Measurements from ENCODE around the gene ADSS2. TPM values are rescaled to one million over a fixed set of nuclear protein-coding genes. Genes with fewer than 3 reads are reported as not detected.
A peak's percentile ranks its signal among the peaks of the same experiment; 100 is the strongest.

The ADSS2 gene
- total and polyA plus RNA-seq, 3 experiments from 2014 or later: 34.3 to 67.9 (median 64.6) TPM

DNA sequence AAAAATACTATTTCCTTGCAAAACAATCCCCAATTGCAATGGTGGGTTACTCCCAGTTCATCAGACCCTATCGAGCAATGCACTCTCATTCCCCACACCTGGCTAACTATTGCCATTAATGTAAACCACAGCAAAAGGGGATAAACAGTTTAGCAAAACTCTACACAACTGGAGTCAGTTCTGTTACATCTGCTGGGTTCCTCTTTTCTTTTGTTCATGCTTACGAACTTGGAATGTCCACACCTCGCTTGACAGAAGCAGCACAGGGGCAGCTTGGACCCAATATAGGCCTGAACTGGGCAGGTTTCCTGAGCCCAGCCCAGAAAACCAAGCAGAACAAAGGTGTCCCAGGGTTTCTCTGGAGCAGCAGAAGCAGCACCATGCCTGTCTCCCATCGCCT, 57.4 kb downstream of the ADSS2 start:
- ChIA-PET CTCF (no interaction called here), POLR2A (no interaction called here)
- no peaks in the 10 kb centered on the region for H3K27me3 Mint-ChIP-seq
- Histone ChIP-seq H3K36me3 (ENCODE audit: insufficient read depth, low read length) (no peaks in the 10 kb centered on the region), H3K4me3 (ENCODE audit: low read length) (no peak overlapping the region), H3K27me3 (ENCODE audit: insufficient read depth, low read length, poor library complexity, severe bottlenecking) (no peaks in the 10 kb centered on the region), H3K27ac (ENCODE audit: low read depth, low read length) (no peak overlapping the region), H3K9me3 (ENCODE audit: low read length) (no peaks in the 10 kb centered on the region), H3K4me1 (ENCODE audit: insufficient read depth, low read length) (no peaks in the 10 kb centered on the region)
- no peak for DNase-seq
- no peaks in the 10 kb centered on the region for H3K36me3 Mint-ChIP-seq
- peak overlapping the region in 1 of 8 donors; percentile 58 for H3K27ac Mint-ChIP-seq
- peaks cover 12 to 20% (median 13%) of the 10 kb centered on the region in 3 donors for H3K4me1 Mint-ChIP-seq
- H3K4me3 Mint-ChIP-seq: no peak overlapping the region
- H3K9me3 Mint-ChIP-seq: no peaks in the 10 kb centered on the region

DNA sequence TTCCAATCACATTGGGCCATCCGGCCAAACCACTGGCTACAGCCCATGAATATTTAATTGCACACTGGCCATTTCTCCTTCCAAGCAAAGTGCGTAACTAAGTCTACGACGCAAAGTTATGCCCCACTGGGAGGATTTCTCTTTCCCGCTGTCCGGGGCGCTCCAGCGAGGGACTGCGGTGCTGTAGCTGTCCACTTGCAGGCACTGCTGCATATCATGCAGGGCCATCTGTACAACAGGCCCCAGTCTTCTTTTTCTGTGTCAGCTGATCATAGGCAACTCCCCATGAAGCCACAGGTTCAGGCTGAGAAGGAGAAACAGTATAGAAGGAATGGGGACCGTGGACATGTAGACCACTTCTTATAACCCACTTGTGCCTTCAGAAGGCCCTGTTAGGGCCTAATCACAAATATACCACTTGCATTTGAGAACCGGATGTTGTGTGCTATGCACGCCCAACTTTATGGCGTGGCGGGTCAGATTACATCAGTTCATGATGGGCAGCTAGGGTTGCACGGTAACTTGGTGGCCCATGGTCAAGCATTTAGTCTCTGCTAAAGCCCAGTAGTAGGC, 58.0 kb downstream of the ADSS2 start:
- Histone ChIP-seq H3K9me3 (ENCODE audit: low read length) (no peaks in the 10 kb centered on the region), H3K4me3 (ENCODE audit: low read length) (no peak overlapping the region), H3K27ac (ENCODE audit: low read depth, low read length) (no peak overlapping the region), H3K27me3 (ENCODE audit: insufficient read depth, low read length, poor library complexity, severe bottlenecking) (no peaks in the 10 kb centered on the region), H3K4me1 (ENCODE audit: insufficient read depth, low read length) (no peaks in the 10 kb centered on the region), H3K36me3 (ENCODE audit: insufficient read depth, low read length) (no peaks in the 10 kb centered on the region)
- Mint-ChIP-seq H3K36me3 (no peaks in the 10 kb centered on the region), H3K4me3 (no peak overlapping the region), H3K9me3 (no peaks in the 10 kb centered on the region), H3K4me1 (peaks cover 11 to 20% (median 12%) of the 10 kb centered on the region in 3 donors), H3K27ac (peak overlapping the region in 1 of 8 donors; percentile 41), H3K27me3 (no peaks in the 10 kb centered on the region)
- ChIA-PET POLR2A (no interaction called here), CTCF (no interaction called here)
- no peak for DNase-seq

DNA sequence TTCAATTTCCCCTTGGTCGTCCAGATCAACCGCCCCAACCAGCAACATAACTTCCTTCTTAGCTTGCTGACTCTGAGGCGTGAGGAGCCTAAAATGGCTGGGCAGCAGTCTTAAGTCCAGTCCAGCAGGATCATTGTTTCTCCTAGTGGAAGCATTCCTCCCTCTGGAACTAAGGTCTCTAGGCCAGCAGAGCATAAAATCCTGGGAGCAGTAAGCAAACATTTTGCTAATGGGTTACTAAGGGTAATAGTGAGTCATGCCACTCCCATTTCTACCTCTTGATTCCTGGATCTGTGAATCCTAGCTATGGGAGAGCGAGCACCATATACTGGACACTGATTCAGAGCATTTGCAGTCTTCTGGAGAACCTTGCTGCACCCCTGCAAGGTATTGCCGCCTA, 59.9 kb downstream of the ADSS2 start:
- no peaks in the 10 kb centered on the region for H3K27me3 Mint-ChIP-seq
- no peak overlapping the region for H3K4me3 Mint-ChIP-seq
- H3K9me3 Mint-ChIP-seq: no peaks in the 10 kb centered on the region

DNA sequence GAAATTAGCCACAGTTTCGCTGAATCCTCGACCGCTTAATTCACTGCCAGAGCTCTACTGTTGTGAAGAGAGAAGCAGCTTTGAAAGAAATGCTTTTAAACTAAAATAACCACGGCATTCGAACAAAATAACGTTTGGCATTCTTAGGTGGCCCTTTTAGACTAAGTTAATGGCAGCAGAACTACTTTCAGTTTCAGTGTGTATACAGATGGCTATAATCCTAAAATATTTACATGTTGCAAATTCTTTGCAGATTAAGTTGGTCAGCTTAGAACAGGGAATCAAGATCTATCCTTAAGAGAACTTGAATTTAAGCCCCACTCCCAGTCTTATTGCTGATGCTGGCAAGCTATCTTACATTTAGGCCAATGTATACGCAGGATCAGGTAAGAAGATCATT, 62.7 kb downstream of the ADSS2 start:
- Mint-ChIP-seq H3K9me3 (no peaks in the 10 kb centered on the region), H3K27ac (no peak overlapping the region), H3K4me1 (no peaks in the 10 kb centered on the region), H3K4me3 (no peak overlapping the region), H3K27me3 (no peaks in the 10 kb centered on the region), H3K36me3 (peaks cover 0 to 4% (median 0%) of the 10 kb centered on the region in 3 donors)
- ChIA-PET CTCF (no interaction called here), POLR2A (interaction anchor here (0.6 kb wide), 1 partner anchor 395 kb away, joined by 3 read pairs; no protein-coding TSS in a partner anchor)
- Histone ChIP-seq H3K27ac (ENCODE audit: low read depth, low read length) (no peak overlapping the region), H3K36me3 (ENCODE audit: insufficient read depth, low read length) (no peaks in the 10 kb centered on the region), H3K4me1 (ENCODE audit: insufficient read depth, low read length) (no peaks in the 10 kb centered on the region), H3K27me3 (ENCODE audit: insufficient read depth, low read length, poor library complexity, severe bottlenecking) (no peaks in the 10 kb centered on the region), H3K9me3 (ENCODE audit: low read length) (no peaks in the 10 kb centered on the region), H3K4me3 (ENCODE audit: low read length) (no peak overlapping the region)
- DNase-seq: no peak

More for the DNA sequence above, 59.9 kb downstream of the ADSS2 start:
- Histone ChIP-seq H3K27me3 (ENCODE audit: insufficient read depth, low read length, poor library complexity, severe bottlenecking) (no peaks in the 10 kb centered on the region), H3K4me1 (ENCODE audit: insufficient read depth, low read length) (no peaks in the 10 kb centered on the region), H3K4me3 (ENCODE audit: low read length) (no peak overlapping the region), H3K27ac (ENCODE audit: low read depth, low read length) (no peak overlapping the region), H3K9me3 (ENCODE audit: low read length) (no peaks in the 10 kb centered on the region), H3K36me3 (ENCODE audit: insufficient read depth, low read length) (no peaks in the 10 kb centered on the region)
- no peak for DNase-seq
- ChIA-PET CTCF (no interaction called here), POLR2A (no interaction called here)
- H3K4me1 Mint-ChIP-seq: peaks cover 7 to 12% (median 8%) of the 10 kb centered on the region in 3 donors
- H3K27ac Mint-ChIP-seq: no peak overlapping the region
- H3K36me3 Mint-ChIP-seq: no peaks in the 10 kb centered on the region

DNA sequence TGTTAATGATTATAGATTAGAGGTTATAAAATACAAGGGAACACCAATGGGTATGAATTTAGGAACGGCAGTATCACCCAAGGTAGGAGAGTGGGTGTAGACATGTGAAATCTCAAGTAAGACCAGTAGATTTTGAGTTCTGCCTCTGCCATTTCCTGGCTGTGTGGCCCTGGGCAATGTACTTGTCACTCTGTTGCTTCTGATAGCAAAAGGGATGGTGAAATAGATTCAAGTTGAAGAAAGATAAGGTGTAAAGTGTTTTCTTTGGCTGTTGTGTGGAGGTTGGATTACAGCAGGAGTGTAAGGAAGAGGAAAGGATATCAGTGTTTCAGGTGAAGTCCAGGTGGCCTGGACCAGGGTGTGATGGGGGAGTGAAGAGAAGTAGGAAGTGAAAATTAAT, 64.3 kb downstream of the ADSS2 start:
- H3K36me3 Mint-ChIP-seq: peaks cover 0 to 4% (median 4%) of the 10 kb centered on the region in 3 donors
- Histone ChIP-seq H3K9me3 (ENCODE audit: low read length) (no peaks in the 10 kb centered on the region), H3K4me1 (ENCODE audit: insufficient read depth, low read length) (no peaks in the 10 kb centered on the region), H3K27me3 (ENCODE audit: insufficient read depth, low read length, poor library complexity, severe bottlenecking) (no peaks in the 10 kb centered on the region), H3K4me3 (ENCODE audit: low read length) (no peak overlapping the region), H3K36me3 (ENCODE audit: insufficient read depth, low read length) (no peaks in the 10 kb centered on the region), H3K27ac (ENCODE audit: low read depth, low read length) (no peak overlapping the region)
- no peak overlapping the region for H3K4me3 Mint-ChIP-seq
- POLR2A ChIA-PET: interaction anchor here (0.8 kb wide), 1 partner anchor 678 kb away, joined by 6 read pairs; no protein-coding TSS in a partner anchor
- no peaks in the 10 kb centered on the region for H3K4me1 Mint-ChIP-seq
- CTCF ChIA-PET: interaction anchor here (1.0 kb wide), 1 partner anchor 18 kb away, joined by 3 read pairs; no protein-coding TSS in a partner anchor
- H3K27me3 Mint-ChIP-seq: no peaks in the 10 kb centered on the region
- no peak overlapping the region for H3K27ac Mint-ChIP-seq
- no peak for DNase-seq
- H3K9me3 Mint-ChIP-seq: no peaks in the 10 kb centered on the region

DNA sequence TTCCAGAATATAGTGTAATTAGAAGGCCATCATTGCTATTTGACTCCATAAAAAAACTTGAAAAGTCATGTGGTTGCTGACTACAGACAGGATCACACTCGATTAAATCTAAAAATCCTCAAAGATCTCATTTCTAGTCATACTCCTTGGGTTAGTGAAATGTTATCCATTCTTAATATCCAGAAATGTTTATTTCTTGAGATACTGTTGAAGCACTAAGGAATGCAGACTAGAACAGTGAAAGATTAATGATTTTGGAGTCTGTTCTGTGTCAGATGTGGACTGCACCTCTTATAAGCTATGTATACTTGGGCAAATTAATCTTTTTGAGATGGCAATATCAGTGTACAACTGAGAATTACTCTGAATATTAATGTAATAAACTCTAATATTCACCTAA, 65.1 kb downstream of the ADSS2 start:
- Mint-ChIP-seq H3K4me1 (no peaks in the 10 kb centered on the region), H3K27me3 (no peaks in the 10 kb centered on the region), H3K4me3 (no peak overlapping the region), H3K9me3 (no peaks in the 10 kb centered on the region), H3K27ac (no peak overlapping the region), H3K36me3 (peaks cover 0 to 8% (median 4%) of the 10 kb centered on the region in 3 donors)
- ChIA-PET CTCF (interaction anchor here (1.0 kb wide), 1 partner anchor 17 kb away, joined by 3 read pairs; no protein-coding TSS in a partner anchor), POLR2A (no interaction called here)
- no peaks in the 10 kb centered on the region for H3K9me3 ChIP-seq (ENCODE audit: low read length)
- no peaks in the 10 kb centered on the region for H3K4me1 ChIP-seq (ENCODE audit: insufficient read depth, low read length)
- no peak overlapping the region for H3K4me3 ChIP-seq (ENCODE audit: low read length)
- H3K27ac ChIP-seq (ENCODE audit: low read depth, low read length): no peak overlapping the region
- H3K27me3 ChIP-seq (ENCODE audit: insufficient read depth, low read length, poor library complexity, severe bottlenecking): no peaks in the 10 kb centered on the region
- no peaks in the 10 kb centered on the region for H3K36me3 ChIP-seq (ENCODE audit: insufficient read depth, low read length)
- no peak for DNase-seq

DNA sequence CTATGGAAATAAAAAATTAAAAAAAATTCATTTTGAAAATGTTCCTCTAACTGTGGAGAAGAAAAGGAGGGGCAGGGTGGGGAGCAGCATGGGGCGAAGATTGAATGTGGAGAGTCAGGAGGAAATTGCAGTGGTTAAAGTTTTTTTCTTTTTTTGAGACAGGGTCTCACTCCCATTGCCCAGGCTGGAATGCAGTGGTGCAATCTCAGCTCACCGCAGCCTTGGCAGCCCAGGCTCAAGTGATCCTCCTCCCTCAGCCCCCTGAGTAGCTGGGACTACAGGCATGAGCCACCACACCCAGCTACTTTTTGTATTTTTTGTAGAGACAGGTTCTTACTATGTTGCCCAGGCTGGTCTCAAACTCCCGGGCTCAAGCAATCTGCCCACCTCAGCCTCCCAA, 67.6 kb downstream of the ADSS2 start:
- ChIA-PET CTCF (no interaction called here), POLR2A (no interaction called here)
- Mint-ChIP-seq H3K36me3 (peaks cover 0 to 8% (median 4%) of the 10 kb centered on the region in 3 donors), H3K4me3 (no peak overlapping the region), H3K4me1 (no peaks in the 10 kb centered on the region), H3K27me3 (peaks cover 0 to 2% of the 10 kb centered on the region in 2 donors), H3K9me3 (no peaks in the 10 kb centered on the region), H3K27ac (peak overlapping the region in 1 of 8 donors; percentile 27)
- DNase-seq: no peak
- no peak overlapping the region for H3K4me3 ChIP-seq (ENCODE audit: low read length)
- H3K4me1 ChIP-seq (ENCODE audit: insufficient read depth, low read length): no peaks in the 10 kb centered on the region
- no peaks in the 10 kb centered on the region for H3K36me3 ChIP-seq (ENCODE audit: insufficient read depth, low read length)
- no peaks in the 10 kb centered on the region for H3K27me3 ChIP-seq (ENCODE audit: insufficient read depth, low read length, poor library complexity, severe bottlenecking)
- no peaks in the 10 kb centered on the region for H3K9me3 ChIP-seq (ENCODE audit: low read length)
- H3K27ac ChIP-seq (ENCODE audit: low read depth, low read length): no peak overlapping the region

DNA sequence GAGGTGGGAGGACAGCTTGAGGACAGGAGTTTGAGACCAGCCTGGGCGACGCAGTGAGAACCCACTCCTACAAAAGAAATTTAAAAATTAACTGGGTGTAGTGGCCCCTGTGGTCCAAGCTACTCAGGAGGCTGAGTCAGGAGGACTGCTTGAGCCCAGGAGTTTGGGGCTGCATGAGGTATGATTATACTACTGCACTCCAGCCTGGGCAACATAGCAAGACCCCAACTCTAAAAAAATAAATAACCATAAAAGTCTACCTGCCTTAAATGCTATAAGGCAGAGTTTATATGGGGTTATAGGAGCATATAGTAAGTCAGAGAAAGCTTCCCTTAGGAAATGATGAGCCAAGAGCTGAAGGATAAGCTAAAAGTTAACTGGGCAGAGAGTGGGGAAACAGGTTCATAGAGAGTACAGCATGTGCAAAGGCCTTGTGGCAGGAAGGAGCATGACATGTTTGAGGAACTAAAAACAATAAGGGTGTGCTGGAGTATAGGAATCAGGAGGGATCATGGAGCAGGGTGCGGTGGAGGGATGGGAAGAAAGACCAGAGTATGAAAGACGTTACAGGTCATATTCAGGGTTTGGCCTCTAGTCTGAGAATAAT, 68.3 kb downstream of the ADSS2 start:
- H3K36me3 ChIP-seq (ENCODE audit: insufficient read depth, low read length): no peaks in the 10 kb centered on the region
- Mint-ChIP-seq H3K4me1 (no peaks in the 10 kb centered on the region), H3K9me3 (no peaks in the 10 kb centered on the region), H3K36me3 (peaks cover 0 to 8% (median 4%) of the 10 kb centered on the region in 3 donors), H3K27me3 (peaks cover 0 to 2% of the 10 kb centered on the region in 2 donors), H3K4me3 (no peak overlapping the region), H3K27ac (peak overlapping the region in 1 of 8 donors; percentile 27)
- no peaks in the 10 kb centered on the region for H3K4me1 ChIP-seq (ENCODE audit: insufficient read depth, low read length)
- ChIA-PET CTCF (no interaction called here), POLR2A (no interaction called here)
- no peaks in the 10 kb centered on the region for H3K27me3 ChIP-seq (ENCODE audit: insufficient read depth, low read length, poor library complexity, severe bottlenecking)
- DNase-seq: no peak
- H3K4me3 ChIP-seq (ENCODE audit: low read length): no peak overlapping the region
- H3K27ac ChIP-seq (ENCODE audit: low read depth, low read length): no peak overlapping the region
- H3K9me3 ChIP-seq (ENCODE audit: low read length): no peaks in the 10 kb centered on the region

Data from CD8-positive, alpha-beta memory T cell (primary cell).